Type B pancreatic cell (in vitro differentiated cells): ENCODE data around the gene SUSD5. TPM values are rescaled to one million over a fixed set of nuclear protein-coding genes. Genes with fewer than 3 reads are reported as not detected.

Experiments used
- DNase-seq: peaks from one replicate; pipeline ENCODE4 v3.0.0; 2021; ENCODE audit warnings: mixed read lengths; ENCODE audit not compliant: unreplicated experiment; ENCODE audit errors: extremely low spot score
- H3K27ac Mint-ChIP-seq: 2 replicates; pipeline ENCODE4 v1.8.0; 2021; ENCODE audit warnings: mild to moderate bottlenecking, mixed read lengths
- H3K27me3 Mint-ChIP-seq: 2 replicates; pipeline ENCODE4 v1.8.0; 2021; ENCODE audit warnings: mixed read lengths
- H3K36me3 Mint-ChIP-seq: 2 replicates; pipeline ENCODE4 v1.8.0; 2021; ENCODE audit warnings: mixed read lengths
- H3K4me1 Mint-ChIP-seq: one replicate; pipeline ENCODE4 v1.8.0; 2021; ENCODE audit warnings: mixed read lengths; ENCODE audit not compliant: unreplicated experiment
- H3K4me3 Mint-ChIP-seq: 2 replicates; pipeline ENCODE4 v1.8.0; 2021; ENCODE audit warnings: mild to moderate bottlenecking, mixed read lengths
- H3K9me3 Mint-ChIP-seq: 2 replicates; pipeline ENCODE4 v1.8.0; 2021; ENCODE audit warnings: mixed read lengths
- CTCF ChIP-seq: fragments of 200-600 bp; sonication (generic); conservative IDR thresholded peaks from 2 replicates; pipeline ENCODE4 v1.5.0; 2021; ENCODE audit warnings: antibody characterized with exemption, mild to moderate bottlenecking
- total RNA-seq: library from RNA; stranded (reverse); gene quantifications from 2 replicates; pipeline ENCODE4 v1.2.1, GENCODE V29; 2021; ENCODE audit warnings: low replicate concordance

SUSD5 gene
- total RNA-seq, 1 donor from 2014 or later = 3.3 TPM

GRCh38 chr3:33155301-33155700 is 63.3 kb downstream of the SUSD5 start:
- no peak for TF ChIP-seq CTCF
- H3K27ac Mint-ChIP-seq = no peak overlapping the region
- H3K27me3 Mint-ChIP-seq = no peaks in the 10 kb centered on the region

GRCh38 chr3:33153782-33154181 is 64.8 kb downstream of the SUSD5 start:
- Mint-ChIP-seq H3K4me3 (no peak overlapping the region), H3K9me3 (no peaks in the 10 kb centered on the region), H3K27me3 (no peaks in the 10 kb centered on the region), H3K36me3 (no peaks in the 10 kb centered on the region), H3K27ac (no peak overlapping the region), H3K4me1 (no peaks in the 10 kb centered on the region)
- DNase-seq = no peak
- TF ChIP-seq CTCF = no peak

More at GRCh38 chr3:33155301-33155700, 63.3 kb downstream of the SUSD5 start:
- DNase-seq = no peak
- H3K4me3 Mint-ChIP-seq = no peak overlapping the region
- no peaks in the 10 kb centered on the region for H3K4me1 Mint-ChIP-seq
- H3K36me3 Mint-ChIP-seq = no peaks in the 10 kb centered on the region
- no peaks in the 10 kb centered on the region for H3K9me3 Mint-ChIP-seq

- Mint-ChIP-seq H3K36me3 (no peaks in the 10 kb centered on the region), H3K27ac (no peak overlapping the region), H3K27me3 (no peaks in the 10 kb centered on the region), H3K4me3 (no peak overlapping the region), H3K9me3 (no peaks in the 10 kb centered on the region), H3K4me1 (no peaks in the 10 kb centered on the region)
- no peak for TF ChIP-seq CTCF
- no peak for DNase-seq
Observed at GRCh38 chr3:33152363-33153360, 65.9 kb downstream of the SUSD5 start.

- Mint-ChIP-seq H3K27me3 (no peaks in the 10 kb centered on the region), H3K4me1 (peaks cover 8% of the 10 kb centered on the region), H3K9me3 (no peaks in the 10 kb centered on the region), H3K27ac (no peak overlapping the region), H3K4me3 (no peak overlapping the region), H3K36me3 (peaks cover 3% of the 10 kb centered on the region)
- no peak for TF ChIP-seq CTCF
- DNase-seq = no peak
Observed at GRCh38 chr3:33149342-33149741, 69.3 kb downstream of the SUSD5 start.

- no peak for DNase-seq
- peak; percentile 53 for TF ChIP-seq CTCF
- no peaks in the 10 kb centered on the region for H3K27me3 Mint-ChIP-seq
Observed at GRCh38 chr3:33146791-33147445, 71.7 kb downstream of the SUSD5 start.

More at GRCh38 chr3:33146791-33147445, 71.7 kb downstream of the SUSD5 start:
- peaks cover 8% of the 10 kb centered on the region for H3K4me1 Mint-ChIP-seq
- no peak overlapping the region for H3K4me3 Mint-ChIP-seq
- no peaks in the 10 kb centered on the region for H3K9me3 Mint-ChIP-seq
- peaks cover 17% of the 10 kb centered on the region for H3K36me3 Mint-ChIP-seq
- no peak overlapping the region for H3K27ac Mint-ChIP-seq
